ENCODE data around the gene SHANK3.

DNA sequence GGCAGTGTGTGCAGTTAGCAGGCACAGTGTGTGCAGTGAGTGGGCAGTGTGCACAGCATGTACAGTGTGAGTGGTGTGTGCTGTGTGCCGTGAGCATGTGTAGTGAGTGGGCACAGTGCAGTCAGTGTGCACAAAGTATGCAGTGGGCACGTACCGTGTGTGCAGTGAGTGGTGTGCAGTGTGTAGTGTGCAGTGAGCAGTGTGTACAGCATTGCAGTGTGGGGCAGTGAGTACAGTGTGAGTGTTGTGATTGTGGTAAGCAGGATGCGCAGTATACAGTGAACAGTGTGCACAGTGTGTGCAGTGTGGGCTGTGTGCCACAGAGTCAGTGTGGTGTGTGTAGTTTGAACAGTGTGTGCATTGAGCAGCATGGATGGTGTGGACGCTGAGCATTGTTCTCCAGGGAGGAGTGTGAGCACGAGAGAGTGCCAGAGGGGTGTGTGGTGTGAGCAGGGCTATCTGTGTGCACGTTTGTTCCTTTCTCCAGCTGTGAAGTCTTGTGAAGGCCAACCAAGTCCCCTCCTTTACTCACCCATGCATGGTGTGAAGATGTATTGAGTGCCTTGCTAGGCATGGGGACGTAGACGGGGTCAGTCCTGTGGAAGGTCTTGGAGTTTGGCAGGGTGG, 3.0 kb downstream of the SHANK3 start:
- TF ChIP-seq EZH2phosphoT487 (IDR thresholded peaks at IDR 0.05; ENCODE audit: insufficient read depth, low read depth): no peak
- TF ChIP-seq EZH2 (IDR thresholded peaks at IDR 0.05; ENCODE audit: insufficient read depth, poor library complexity, severe bottlenecking): no peak

Measured in GM23248 (cell line).